ENCODE data around the gene MYCBP2. TPM values are rescaled to one million over a fixed set of nuclear protein-coding genes. Genes with fewer than 3 reads are reported as not detected.

Gene MYCBP2
- total RNA-seq, 1 experiment from 2014 or later = 55.6 TPM

GRCh38 chr13:77067519-77067918, 259.4 kb downstream of the MYCBP2 start:
- H3K4me3 ChIP-seq = no peak overlapping the region
- H3F3A ChIP-seq (ENCODE audit: insufficient read depth, low read depth) = 0 out of 2 replicates have a peak, but pooled peaks cover 3% of the 10 kb centered on the region
- H2AFZ ChIP-seq = no peak overlapping the region
- no peaks in the 10 kb centered on the region for H3K27me3 ChIP-seq (ENCODE audit: insufficient read depth, low read depth)
- no peak for DNase-seq
- H3K4me1 ChIP-seq (replicated peaks; ENCODE audit: insufficient read depth) = no peaks in the 10 kb centered on the region
- H3K27ac ChIP-seq = no peak overlapping the region
- intact Hi-C loops (cut with micrococcal nuclease; ENCODE audit: unreplicated experiment) = no loop called here
- no peaks in the 10 kb centered on the region for H4K20me1 ChIP-seq (ENCODE audit: insufficient read depth)
- no peaks in the 10 kb centered on the region for H3K9me2 ChIP-seq (ENCODE audit: insufficient read depth)
- no peaks in the 10 kb centered on the region for H3K79me2 ChIP-seq (ENCODE audit: low read depth)
- no peak overlapping the region for H3K4me2 ChIP-seq
- POLR2A ChIA-PET (ENCODE audit: unreplicated experiment) = no interaction called here
- CTCF ChIA-PET = no interaction called here
- H3K36me3 ChIP-seq (ENCODE audit: low read depth) = peaks cover 21% of the 10 kb centered on the region
- BruUV-seq (replicated peaks) = no TSS peak
- TF ChIP-seq EZH2 (IDR thresholded peaks at IDR 0.05; ENCODE audit: low read depth) = no peak
- TF ChIP-seq, protein P1, sequence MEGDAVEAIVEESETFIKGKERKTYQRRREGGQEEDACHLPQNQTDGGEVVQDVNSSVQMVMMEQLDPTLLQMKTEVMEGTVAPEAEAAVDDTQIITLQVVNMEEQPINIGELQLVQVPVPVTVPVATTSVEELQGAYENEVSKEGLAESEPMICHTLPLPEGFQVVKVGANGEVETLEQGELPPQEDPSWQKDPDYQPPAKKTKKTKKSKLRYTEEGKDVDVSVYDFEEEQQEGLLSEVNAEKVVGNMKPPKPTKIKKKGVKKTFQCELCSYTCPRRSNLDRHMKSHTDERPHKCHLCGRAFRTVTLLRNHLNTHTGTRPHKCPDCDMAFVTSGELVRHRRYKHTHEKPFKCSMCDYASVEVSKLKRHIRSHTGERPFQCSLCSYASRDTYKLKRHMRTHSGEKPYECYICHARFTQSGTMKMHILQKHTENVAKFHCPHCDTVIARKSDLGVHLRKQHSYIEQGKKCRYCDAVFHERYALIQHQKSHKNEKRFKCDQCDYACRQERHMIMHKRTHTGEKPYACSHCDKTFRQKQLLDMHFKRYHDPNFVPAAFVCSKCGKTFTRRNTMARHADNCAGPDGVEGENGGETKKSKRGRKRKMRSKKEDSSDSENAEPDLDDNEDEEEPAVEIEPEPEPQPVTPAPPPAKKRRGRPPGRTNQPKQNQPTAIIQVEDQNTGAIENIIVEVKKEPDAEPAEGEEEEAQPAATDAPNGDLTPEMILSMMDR (conservative IDR thresholded peaks at IDR 0.05) = no peak
- H3K9me3 ChIP-seq (ENCODE audit: insufficient read depth, low read depth) = no peaks in the 10 kb centered on the region

- no peaks in the 10 kb centered on the region for H3K79me2 ChIP-seq (ENCODE audit: low read depth)
- BruUV-seq (replicated peaks) = no TSS peak
- no peaks in the 10 kb centered on the region for H3K27me3 ChIP-seq (ENCODE audit: insufficient read depth, low read depth)
- 0 out of 2 replicates have a peak, but pooled peaks cover 3% of the 10 kb centered on the region for H3F3A ChIP-seq (ENCODE audit: insufficient read depth, low read depth)
- no peak overlapping the region for H3K4me2 ChIP-seq
- no peaks in the 10 kb centered on the region for H3K9me2 ChIP-seq (ENCODE audit: insufficient read depth)
- no peak overlapping the region for H3K27ac ChIP-seq
- H3K4me1 ChIP-seq (replicated peaks; ENCODE audit: insufficient read depth) = no peaks in the 10 kb centered on the region
- ChIA-PET POLR2A (ENCODE audit: unreplicated experiment) (no interaction called here), CTCF (no interaction called here)
- DNase-seq = no peak
- peaks cover 24% of the 10 kb centered on the region for H3K36me3 ChIP-seq (ENCODE audit: low read depth)
- H3K9me3 ChIP-seq (ENCODE audit: insufficient read depth, low read depth) = no peaks in the 10 kb centered on the region
- H2AFZ ChIP-seq = no peak overlapping the region
- no peaks in the 10 kb centered on the region for H4K20me1 ChIP-seq (ENCODE audit: insufficient read depth)
- intact Hi-C loops (cut with micrococcal nuclease; ENCODE audit: unreplicated experiment) = no loop called here
- no peak overlapping the region for H3K4me3 ChIP-seq
- TF ChIP-seq EZH2 (IDR thresholded peaks at IDR 0.05; ENCODE audit: low read depth) = no peak
- TF ChIP-seq, protein P1 (conservative IDR thresholded peaks at IDR 0.05) = no peak
Observed at GRCh38 chr13:77065461-77066147, 261.3 kb downstream of the MYCBP2 start.

DNA sequence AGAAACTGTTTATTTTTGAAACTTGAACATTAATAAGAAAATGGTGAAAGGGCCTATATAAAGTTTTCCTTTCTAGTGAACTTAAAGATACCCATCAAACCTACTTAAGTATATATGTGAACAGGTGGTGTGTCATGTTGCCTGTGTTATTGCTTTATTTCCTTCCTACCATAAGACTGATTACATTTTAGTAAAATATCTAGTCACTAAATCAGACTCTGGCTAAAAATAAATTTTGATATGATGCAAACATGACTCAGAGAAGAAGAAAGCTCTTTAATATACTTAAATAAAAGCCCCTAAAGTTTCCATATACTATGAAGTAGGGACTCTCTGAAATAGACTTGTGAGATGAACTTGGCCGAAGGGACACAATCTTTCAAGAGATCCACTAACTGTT, 264.8 kb downstream of the MYCBP2 start:
- no peaks in the 10 kb centered on the region for H4K20me1 ChIP-seq (ENCODE audit: insufficient read depth)
- H3K27me3 ChIP-seq (ENCODE audit: insufficient read depth, low read depth) = no peaks in the 10 kb centered on the region
- H3F3A ChIP-seq (ENCODE audit: insufficient read depth, low read depth) = 0 out of 2 replicates have a peak, but pooled peaks cover 3% of the 10 kb centered on the region
- no peak overlapping the region for H3K27ac ChIP-seq
- peaks cover 11% of the 10 kb centered on the region; the same call in 1 of the 2 replicates for H3K36me3 ChIP-seq (ENCODE audit: low read depth)
- H3K79me2 ChIP-seq (ENCODE audit: low read depth) = no peaks in the 10 kb centered on the region
- H2AFZ ChIP-seq = no peak overlapping the region
- no peak overlapping the region for H3K4me3 ChIP-seq
- H3K4me1 ChIP-seq (replicated peaks; ENCODE audit: insufficient read depth) = no peaks in the 10 kb centered on the region
- no TSS peak for BruUV-seq (replicated peaks)
- ChIA-PET CTCF (no interaction called here), POLR2A (ENCODE audit: unreplicated experiment) (no interaction called here)
- no peak for DNase-seq
- no peak overlapping the region for H3K4me2 ChIP-seq
- intact Hi-C loops (cut with micrococcal nuclease; ENCODE audit: unreplicated experiment) = loop anchor here (2.0 kb wide), 1 partner anchor 15 kb away; no protein-coding TSS in a partner anchor
- TF ChIP-seq, protein P1 (conservative IDR thresholded peaks at IDR 0.05) = no peak
- TF ChIP-seq EZH2 (IDR thresholded peaks at IDR 0.05; ENCODE audit: low read depth) = no peak
- H3K9me3 ChIP-seq (ENCODE audit: insufficient read depth, low read depth) = no peaks in the 10 kb centered on the region
- no peaks in the 10 kb centered on the region for H3K9me2 ChIP-seq (ENCODE audit: insufficient read depth)
